ENCODE results near the gene SLITRK3. TPM values are rescaled to one million over a fixed set of nuclear protein-coding genes. Genes with fewer than 3 reads are reported as not detected.

Gene SLITRK3
- total RNA-seq, 1 experiment from 2014 or later, result not detected

GRCh38 chr3:165193366-165194254 is 2.6 kb downstream of the SLITRK3 start:
- TF ChIP-seq CTCF (IDR thresholded peaks at IDR 0.05; ENCODE audit: unreplicated experiment), result no peak
- Mint-ChIP-seq H3K27ac (ENCODE audit: low read depth, unreplicated experiment) (no peak overlapping the region), H3K9me3 (ENCODE audit: unreplicated experiment) (peaks cover 8% of the 10 kb centered on the region), H3K36me3 (ENCODE audit: insufficient read depth, unreplicated experiment) (no peaks in the 10 kb centered on the region), H3K4me3 (ENCODE audit: unreplicated experiment) (peak overlapping the region; percentile 38), H3K4me1 (ENCODE audit: insufficient read depth, unreplicated experiment) (peaks cover 17% of the 10 kb centered on the region), H3K27me3 (ENCODE audit: insufficient read depth, unreplicated experiment) (peaks cover 68% of the 10 kb centered on the region)
- ChIA-PET CTCF (interaction anchor here (2.3 to 2.5 kb wide), 2 partner anchors 8 to 13 kb away, joined by 12 to 18 read pairs; no protein-coding TSS in a partner anchor), POLR2A (interaction anchor here (0.6 kb wide), 1 partner anchor 256 kb away, joined by 3 read pairs; no protein-coding TSS in a partner anchor)
- intact Hi-C loops (cut with micrococcal nuclease), result no loop called here
- DNase-seq (ENCODE audit: unreplicated experiment), result no peak
- no TSS peak for BruUV-seq (replicated peaks)

- peaks cover 8% of the 10 kb centered on the region for H3K9me3 Mint-ChIP-seq (ENCODE audit: unreplicated experiment)
- no peak overlapping the region for H3K27ac Mint-ChIP-seq (ENCODE audit: low read depth, unreplicated experiment)
- H3K27me3 Mint-ChIP-seq (ENCODE audit: insufficient read depth, unreplicated experiment), result peaks cover 68% of the 10 kb centered on the region
- H3K36me3 Mint-ChIP-seq (ENCODE audit: insufficient read depth, unreplicated experiment), result no peaks in the 10 kb centered on the region
- no peak for TF ChIP-seq CTCF (IDR thresholded peaks at IDR 0.05; ENCODE audit: unreplicated experiment)
- no TSS peak for BruUV-seq (replicated peaks)
- POLR2A ChIA-PET, result no interaction called here
- intact Hi-C loops (cut with micrococcal nuclease), result no loop called here
- CTCF ChIA-PET, result interaction anchor here (0.5 to 2.5 kb wide), 3 partner anchors 14 to 1532 kb away, joined by 3 to 18 read pairs (median 4); no protein-coding TSS in a partner anchor
- H3K4me1 Mint-ChIP-seq (ENCODE audit: insufficient read depth, unreplicated experiment), result peaks cover 17% of the 10 kb centered on the region
- H3K4me3 Mint-ChIP-seq (ENCODE audit: unreplicated experiment), result no peak overlapping the region
- no peak for DNase-seq (ENCODE audit: unreplicated experiment)
These were observed 3.5 kb downstream of the SLITRK3 start for GRCh38 chr3:165192610-165193192.

GRCh38 chr3:165191491-165191890 is 4.7 kb downstream of the SLITRK3 start:
- Mint-ChIP-seq H3K4me3 (ENCODE audit: unreplicated experiment) (no peak overlapping the region), H3K27me3 (ENCODE audit: insufficient read depth, unreplicated experiment) (peaks cover 70% of the 10 kb centered on the region), H3K4me1 (ENCODE audit: insufficient read depth, unreplicated experiment) (peaks cover 12% of the 10 kb centered on the region), H3K9me3 (ENCODE audit: unreplicated experiment) (peaks cover under 1% of the 10 kb centered on the region), H3K27ac (ENCODE audit: low read depth, unreplicated experiment) (no peak overlapping the region), H3K36me3 (ENCODE audit: insufficient read depth, unreplicated experiment) (no peaks in the 10 kb centered on the region)
- POLR2A ChIA-PET, result no interaction called here
- CTCF ChIA-PET, result no interaction called here
- BruUV-seq (replicated peaks), result no TSS peak
- intact Hi-C loops (cut with micrococcal nuclease), result no loop called here
- DNase-seq (ENCODE audit: unreplicated experiment), result no peak
- no peak for TF ChIP-seq CTCF (IDR thresholded peaks at IDR 0.05; ENCODE audit: unreplicated experiment)

- intact Hi-C loops (cut with micrococcal nuclease), result loop anchor here (5.0 kb wide), 1 partner anchor 1696 kb away; no protein-coding TSS in a partner anchor
- Mint-ChIP-seq H3K27me3 (ENCODE audit: insufficient read depth, unreplicated experiment) (peaks cover 53% of the 10 kb centered on the region), H3K27ac (ENCODE audit: low read depth, unreplicated experiment) (no peak overlapping the region), H3K9me3 (ENCODE audit: unreplicated experiment) (no peaks in the 10 kb centered on the region), H3K4me3 (ENCODE audit: unreplicated experiment) (no peak overlapping the region), H3K4me1 (ENCODE audit: insufficient read depth, unreplicated experiment) (peaks cover 12% of the 10 kb centered on the region), H3K36me3 (ENCODE audit: insufficient read depth, unreplicated experiment) (no peaks in the 10 kb centered on the region)
- TF ChIP-seq CTCF (IDR thresholded peaks at IDR 0.05; ENCODE audit: unreplicated experiment), result no peak
- ChIA-PET POLR2A (no interaction called here), CTCF (interaction anchor here (1.5 kb wide), 1 partner anchor 18 kb away, joined by 3 read pairs; no protein-coding TSS in a partner anchor)
- no peak for DNase-seq (ENCODE audit: unreplicated experiment)
- no TSS peak for BruUV-seq (replicated peaks)
These were observed 7.7 kb downstream of the SLITRK3 start for GRCh38 chr3:165188452-165188851.

All from MCF 10A (cell line).